HG03045 (cell line): ENCODE data around the gene EVA1C.
"Not testable (repeated sequence)": the region's sequence is repeated elsewhere in the genome, so short reads cannot be mapped to it uniquely, and the experiment has no call there.

Experiments used
- ATAC-seq: cut with Tn5 transposase; IDR thresholded peaks from one replicate; pipeline ENCODE4 v1.9.1; 2021; ENCODE audit warnings: mild to moderate bottlenecking, moderate library complexity; ENCODE audit not compliant: unreplicated experiment

Gene EVA1C

DNA sequence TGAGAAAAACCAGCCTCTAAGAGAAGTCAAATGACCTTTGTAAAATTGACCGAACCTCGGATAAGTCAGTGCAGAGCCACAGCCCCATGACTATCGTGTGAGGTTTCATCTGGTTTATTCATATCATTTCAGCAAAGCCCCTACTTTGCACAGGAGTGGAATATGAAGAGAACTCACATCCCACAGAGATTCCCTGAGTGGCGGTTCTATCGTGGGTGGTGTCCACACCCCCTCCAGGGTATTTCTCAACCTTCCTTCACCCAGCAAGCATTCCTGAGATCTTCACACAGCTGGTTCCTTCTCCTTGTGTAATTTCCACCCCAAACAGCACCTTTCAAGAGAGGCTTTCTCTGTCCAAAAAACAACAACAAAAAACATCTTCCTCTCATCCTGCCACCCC lies 47.5 kb downstream of the EVA1C start:
- ATAC-seq, result no peak

DNA sequence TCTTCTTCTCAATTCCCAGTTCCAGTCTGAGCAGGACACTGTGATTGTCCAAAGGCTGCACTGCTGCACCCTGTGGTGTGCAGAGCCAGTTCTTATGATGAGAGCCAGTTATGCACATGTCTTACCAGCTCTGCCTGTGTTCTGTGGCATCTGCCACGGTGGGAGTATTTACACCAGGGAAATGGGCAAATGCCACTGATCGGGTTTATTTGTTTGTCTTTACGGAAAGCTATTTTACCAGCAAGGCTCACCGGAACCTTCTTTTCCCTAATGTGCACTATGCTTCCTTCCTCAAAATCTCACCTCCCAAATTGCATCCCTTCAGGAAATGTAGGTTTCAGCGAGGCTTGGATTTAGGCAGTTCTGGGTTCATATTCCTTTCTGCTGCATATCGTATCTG lies 49.0 kb downstream of the EVA1C start:
- ATAC-seq, result no peak

DNA sequence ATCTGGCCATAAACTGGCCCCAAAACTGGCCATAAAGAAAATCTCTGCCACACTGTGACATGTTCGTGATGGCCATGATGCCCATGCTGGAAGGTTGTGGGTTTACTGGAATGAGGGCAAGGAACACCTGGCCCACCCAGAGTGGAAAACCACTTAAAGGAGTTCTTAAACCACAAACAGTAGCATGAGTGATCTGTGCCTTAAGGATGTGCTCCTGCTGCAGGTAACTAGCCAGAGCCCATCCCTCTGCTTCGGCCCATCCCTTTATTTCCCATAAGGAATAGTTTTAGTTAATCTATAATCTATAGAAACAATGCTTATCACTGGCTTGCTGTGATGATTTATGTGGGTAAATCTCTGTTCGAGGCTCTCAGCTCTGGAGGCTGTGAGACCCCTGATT lies 50.1 kb downstream of the EVA1C start:
- ATAC-seq, result not testable (repeated sequence)

DNA sequence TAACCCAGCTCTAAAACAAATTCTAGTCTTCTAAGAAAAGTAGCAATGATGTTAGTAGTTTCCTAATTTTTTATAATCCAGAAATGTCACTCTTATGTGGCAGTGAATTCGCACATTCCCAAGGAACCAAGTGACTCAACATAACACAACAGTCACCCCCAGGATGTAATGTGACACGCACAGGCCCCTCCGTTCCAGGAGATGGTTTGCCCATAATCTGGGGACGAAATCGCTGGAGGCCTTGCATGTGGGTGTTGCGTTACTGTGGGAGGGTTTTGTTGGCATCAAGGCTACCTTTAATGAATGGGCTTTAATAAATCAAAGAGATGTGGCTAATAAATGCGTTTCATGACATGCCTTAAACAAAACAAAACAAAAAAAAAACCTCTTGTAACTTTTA lies 50.9 kb downstream of the EVA1C start:
- no peak for ATAC-seq

DNA sequence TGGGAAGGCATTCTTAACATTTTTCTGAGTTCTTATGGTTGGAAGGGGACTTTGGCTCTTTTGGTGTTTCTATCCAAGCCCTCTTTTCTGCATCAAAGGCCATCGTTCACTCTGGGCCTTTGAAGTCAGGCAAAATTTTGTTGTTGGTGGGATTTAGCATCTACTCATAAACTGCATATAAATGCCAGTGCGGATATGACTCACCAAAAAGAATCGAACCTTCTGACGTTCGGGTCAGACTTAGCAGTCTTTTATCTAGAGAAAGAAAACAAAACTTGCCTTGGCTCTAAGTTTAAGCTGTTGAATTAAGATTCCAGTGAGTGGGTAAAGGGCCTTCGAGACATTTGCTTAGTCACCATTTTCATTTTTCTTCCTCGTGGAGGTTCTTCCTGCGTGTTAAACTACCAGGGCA lies 51.4 kb downstream of the EVA1C start:
- no peak for ATAC-seq

DNA sequence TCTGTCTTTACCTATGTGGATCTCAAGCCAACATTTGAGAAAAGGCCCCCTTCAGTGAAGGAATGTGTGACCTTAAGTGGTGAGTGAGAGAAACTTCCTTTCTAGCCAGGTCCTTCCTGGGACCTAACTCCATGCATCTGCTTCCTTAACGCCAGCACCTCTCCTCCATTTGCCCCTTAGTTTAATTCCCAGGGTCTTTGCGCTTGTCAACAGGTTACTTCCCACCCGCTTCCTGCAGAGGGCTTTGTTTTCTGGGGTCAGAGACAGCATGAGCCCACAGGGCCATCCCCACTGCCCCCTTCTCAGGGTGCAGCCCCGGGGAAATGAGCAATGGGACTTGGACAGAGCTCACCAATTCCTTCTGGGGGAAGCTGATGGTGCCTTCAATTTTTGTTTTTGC lies 54.8 kb downstream of the EVA1C start:
- no peak for ATAC-seq

DNA sequence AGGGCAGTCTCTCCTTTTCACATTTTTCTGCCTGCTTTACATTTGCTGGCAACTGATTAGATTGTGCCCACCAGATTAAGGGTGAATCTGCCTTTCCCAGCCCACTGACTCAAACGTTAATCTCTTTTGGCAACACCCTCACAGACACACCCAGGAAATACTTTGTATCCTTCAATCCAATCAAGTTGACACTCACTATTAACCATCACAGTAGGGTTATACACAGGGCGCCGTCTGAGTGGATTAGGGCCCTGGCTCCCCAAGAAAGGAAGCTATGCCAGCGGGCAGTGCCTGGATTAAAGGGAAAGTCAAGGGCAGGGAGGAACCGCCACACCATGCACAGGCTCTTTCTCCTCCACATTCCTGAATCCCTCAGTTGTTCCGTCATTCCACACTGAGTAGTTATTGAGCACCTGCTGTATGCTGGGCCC lies 56.2 kb downstream of the EVA1C start:
- no peak for ATAC-seq

DNA sequence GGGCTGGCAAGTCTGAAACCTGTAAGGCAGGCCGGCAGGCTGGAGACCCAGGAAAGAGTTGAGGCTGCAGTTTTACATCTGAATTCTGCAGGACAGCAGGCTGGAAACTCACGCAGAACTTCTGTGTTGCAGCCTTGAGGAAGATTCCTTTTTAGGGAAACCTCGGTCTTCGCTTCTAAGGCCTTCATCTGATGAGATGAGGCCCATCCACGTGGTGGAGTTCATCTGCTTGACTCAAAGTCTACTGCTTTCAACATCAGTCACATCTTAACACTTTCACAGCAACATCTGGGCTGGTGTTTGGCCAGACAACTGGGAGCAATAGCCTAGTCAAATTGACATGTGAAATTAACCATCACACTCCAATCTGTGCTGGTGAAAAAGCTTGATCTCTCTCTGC lies 57.1 kb downstream of the EVA1C start:
- ATAC-seq, result no peak

DNA sequence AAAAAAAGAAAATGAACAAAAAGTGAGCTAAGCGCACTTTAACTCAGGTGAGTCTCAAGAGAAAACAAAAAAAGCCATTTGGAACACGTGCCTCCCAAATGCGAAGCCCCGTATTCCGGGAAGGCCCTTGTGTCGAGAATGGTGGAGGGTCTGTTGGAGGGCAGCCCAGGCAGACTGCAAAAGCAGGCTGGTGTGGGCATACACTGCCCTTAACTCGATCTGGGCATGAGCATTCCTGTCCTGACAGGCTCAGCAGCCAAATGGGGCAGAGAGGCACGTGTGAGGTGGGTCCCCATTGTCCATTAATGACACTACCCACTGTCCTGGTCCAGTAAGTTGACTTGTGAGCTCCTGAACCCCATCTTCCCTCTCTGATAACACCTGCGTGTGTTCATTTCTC lies 57.7 kb downstream of the EVA1C start:
- ATAC-seq, result no peak

DNA sequence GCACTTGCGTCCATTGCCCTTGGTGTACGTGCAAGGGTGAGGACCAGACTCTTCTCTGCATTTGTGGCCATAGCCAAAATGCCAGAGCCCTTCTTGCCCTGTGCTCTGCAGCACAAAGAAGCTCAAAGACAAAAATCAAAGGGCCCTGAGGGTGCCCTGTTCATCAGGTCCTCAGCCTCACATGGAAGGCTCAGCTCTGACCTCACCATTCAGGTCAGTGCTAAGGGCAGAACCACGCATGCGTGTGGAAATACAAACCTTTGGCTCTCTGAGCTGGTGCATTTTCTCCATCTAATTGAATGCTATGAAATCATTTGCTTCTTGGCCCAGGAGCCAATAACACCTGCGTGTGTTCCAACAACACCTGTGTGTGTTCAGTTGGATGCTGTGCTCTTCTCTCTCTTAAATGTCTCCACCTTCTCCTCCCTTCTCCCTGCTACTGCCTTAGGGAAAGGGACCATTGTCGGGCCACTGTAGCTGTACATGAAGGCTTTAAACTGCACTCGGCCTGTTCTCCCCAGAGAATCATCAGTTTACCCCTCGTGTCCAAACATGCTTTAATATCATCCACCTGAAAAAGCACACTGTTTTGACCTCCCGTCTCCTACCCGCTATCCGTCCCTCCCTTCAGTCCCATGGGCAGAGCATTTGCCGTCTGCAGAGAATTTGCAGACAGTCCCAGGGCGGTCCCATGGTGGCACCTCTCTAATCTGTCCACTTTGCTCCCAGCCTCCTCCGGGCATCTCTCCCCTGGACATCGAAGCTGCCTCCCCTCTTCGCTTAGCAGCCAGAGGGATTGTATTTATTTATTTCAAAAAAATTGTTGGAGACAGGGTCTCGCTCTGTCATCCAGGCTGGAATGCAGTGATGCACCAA lies 60.6 kb downstream of the EVA1C start:
- no peak for ATAC-seq

DNA sequence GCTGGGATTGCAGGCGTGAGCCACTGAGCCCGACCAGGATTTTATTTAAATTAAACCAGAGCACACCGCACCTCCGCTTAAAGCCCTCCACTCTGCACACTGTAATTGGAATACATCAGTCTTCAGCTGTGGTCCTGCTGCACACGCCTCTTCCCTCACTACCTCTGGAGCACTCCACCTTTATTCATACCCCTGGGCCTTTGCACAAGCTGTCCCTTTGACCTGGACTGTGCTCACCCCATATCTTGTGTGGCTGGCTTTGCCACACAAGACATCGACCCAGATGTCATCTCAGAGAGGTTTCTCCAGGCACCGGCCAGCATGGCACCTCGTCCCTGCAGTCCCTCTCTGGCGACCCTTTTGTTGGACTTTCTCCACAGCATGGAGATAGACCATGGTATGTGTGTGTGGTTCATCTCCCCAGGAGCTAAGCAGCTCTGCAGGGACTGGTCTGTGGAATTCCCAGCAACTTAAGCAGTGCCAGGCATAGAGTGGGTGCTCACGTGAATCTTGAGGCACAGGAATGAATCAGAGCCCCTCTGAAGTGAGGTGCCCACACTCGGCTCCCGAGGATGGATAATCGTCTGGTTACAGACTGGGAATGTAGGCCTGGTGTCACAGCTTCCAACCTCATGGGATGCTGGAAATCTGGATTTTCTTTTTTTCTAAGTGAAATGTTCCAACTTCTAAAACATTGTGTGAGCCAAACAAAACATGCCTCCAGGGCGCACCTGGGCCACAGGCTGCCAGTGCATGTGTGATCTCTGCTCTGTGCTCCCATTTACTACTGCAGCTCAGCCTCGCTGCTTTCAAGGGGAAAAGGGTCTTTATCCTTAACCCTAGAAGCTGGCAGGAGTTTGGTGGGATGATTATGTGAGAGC lies 61.9 kb downstream of the EVA1C start:
- no peak for ATAC-seq

DNA sequence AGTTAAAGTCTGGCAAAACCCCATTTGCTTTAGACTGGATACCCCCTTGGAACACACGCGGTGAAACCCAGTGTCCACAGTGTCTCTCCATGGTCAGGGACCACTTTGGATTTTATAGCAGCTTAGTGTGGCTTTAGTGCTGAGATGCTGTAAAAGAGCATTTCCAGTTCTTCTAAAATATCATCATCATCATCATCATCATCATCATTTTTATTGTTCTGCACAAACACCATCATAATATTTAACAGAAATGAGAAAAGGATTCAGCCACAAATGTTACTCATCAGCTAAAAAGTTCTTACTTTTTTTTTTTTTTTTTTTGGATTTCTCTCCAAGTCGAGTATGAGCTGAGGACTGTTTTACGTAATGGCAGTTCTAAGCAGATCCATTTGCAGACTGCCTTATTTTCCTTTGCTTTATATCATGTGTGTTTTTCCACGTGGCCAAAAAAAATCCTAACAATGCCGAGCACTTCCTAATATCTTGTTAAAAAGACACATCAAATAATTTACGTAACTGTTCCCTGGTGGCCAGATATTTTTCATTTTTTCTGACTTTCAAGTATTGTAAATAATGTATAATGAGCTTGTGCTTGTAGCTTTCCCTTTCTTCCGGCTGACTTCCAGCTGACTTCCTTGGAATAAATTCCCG lies 62.8 kb downstream of the EVA1C start:
- ATAC-seq, result no peak

DNA sequence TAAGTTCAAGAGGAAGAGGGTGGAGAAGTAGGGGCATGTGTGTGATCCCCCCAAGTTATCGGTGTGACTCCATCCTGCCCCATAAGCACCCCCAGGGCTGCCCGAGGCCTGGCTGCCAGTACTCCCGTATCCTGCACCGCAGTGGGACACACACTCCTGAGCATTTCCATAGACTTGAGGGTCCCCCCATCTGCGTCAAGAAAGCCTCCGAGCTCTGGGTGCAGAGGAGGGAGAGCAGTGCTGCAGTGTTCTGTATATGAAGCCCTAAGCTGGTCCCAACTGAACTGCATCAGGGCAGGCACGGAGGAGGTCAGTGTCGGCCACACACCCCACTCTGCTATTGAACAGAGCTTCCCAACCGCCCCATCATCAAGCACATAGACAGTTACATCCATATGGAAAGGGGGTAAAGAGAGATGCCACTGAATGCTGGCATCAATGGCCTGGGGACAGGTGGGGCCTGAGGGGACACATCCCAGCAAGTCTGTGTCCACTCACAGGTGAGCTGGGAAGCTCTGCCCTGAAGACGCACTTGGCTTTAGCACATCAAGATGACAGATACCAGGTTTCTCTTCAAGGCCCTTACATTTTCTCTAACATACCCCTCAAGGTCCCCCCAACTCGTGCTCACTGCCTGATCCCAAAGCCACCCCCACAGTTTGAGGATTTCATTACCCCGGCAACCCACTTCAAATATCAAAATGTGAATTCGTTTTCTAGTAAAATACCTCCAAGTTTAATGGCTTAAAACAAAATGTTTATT lies 64.3 kb downstream of the EVA1C start:
- no peak for ATAC-seq

DNA sequence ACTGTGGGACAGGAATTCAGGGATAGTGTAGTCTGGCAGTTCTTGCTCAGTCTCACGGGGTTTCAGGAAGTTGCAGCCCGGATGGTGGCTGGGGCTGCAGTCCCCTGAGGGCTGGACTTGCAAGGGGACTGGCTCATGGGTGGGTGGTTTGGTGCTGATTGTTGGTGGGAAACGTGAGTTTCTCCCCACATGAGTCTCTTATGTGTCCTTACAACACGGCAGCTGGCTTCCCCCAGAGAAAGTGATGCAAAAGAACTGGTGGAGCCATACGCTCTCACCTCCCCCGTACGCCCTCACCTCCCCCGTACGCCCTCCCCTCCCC lies 64.9 kb downstream of the EVA1C start:
- no peak for ATAC-seq

DNA sequence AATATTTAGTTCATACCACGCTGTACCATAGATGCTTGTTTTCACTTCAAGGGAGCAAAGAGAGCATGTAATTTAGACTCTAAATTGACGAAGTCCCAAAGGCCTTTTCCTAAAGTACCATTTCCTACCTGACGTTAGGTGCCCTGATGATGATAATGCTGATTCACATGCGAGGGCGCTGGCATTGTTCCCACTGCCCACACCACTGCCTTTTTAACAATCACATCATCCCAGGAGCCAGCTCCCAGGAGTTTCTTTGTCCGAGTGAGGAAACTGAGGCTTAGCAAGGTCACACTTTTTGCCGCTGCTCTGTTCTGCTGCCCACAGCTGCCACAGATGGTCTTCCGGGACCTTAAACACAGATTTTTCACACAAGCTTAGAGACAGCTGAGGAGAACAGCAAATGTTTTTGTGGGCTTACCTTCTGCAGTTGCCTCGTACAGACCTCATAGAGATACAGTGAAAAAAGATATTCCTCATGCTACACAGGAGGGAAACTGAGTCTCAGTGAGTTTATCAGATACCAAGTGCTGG lies 69.4 kb downstream of the EVA1C start:
- no peak for ATAC-seq

DNA sequence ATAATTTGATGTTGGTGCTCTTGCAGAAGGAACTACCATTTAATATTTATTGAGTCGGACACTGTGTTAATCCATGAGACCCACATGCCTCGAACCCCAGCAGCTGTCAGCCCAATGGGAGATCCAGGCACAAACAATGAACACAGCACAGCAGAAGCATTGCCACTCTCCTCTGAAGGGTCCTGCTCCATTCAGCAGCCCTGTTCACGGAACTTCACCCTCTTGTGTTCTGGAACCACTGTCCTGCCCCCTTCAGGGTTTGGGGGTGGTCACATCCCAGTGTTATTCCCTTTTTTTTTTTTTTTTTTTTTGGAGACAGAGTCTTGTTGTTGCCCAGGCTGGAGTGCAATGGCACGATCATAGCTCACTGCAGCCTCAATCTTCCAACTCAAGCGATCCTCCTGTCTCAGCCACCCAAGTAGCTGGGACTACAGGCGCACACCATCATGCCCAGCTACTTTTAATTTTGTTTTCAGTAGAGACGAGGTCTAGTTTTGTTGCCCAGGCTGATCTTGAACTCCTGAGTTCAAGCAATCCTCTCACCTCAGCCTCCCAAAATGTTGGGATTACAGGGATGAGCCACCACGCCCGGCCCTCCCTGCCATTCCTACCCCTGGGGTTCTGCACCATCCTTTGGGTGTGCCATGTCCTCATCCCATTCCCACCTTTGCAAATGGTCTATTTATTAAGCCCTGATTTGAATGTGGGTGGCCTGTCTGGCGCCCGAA lies 70.2 kb downstream of the EVA1C start:
- ATAC-seq, result no peak

DNA sequence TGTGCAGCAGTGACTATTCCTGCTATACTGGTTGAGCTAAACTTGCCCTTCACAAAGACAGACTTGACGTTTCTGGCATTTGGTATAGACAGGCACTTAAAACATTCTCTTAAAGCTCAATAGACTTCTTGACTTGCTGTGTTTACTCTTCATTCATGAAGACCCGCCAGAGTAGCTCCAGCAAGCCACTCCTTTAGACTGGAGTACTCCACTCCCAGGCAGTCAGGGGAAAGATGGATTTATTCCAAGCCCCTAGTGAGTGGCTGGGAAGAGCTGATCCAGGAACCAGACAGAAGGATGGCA lies 70.7 kb downstream of the EVA1C start:
- no peak for ATAC-seq

DNA sequence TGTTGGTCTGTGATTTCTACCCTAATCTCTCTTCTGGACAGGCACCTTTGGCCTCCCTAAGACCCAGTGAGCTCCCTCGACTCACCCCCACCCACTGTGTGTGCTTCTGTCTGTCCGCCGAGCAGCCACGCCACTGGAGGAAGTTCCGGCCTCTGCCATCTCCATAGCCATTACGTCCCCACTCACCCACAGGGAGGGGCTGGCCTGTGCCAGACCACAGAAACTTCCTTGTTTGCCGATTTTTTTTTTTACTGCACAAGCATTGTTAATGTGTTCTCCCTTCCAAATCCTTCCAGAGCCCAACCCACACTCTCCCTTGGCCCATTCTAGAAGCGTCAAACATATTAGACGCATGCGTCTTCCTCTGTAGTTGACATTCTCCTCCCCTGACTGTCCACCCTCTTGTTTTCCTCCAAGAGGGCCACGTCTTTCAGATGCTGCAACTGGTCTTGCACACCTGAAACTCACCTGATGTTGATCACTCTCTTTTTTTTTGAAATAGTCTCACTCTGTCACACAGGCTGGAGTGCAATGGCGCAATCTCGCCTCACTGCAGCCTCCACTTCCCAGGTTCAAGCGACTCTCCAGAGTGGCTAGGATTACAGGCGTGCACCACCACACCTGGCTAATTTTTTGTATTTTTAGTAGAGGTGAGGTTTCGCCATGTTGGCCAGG lies 72.3 kb downstream of the EVA1C start:
- no peak for ATAC-seq

DNA sequence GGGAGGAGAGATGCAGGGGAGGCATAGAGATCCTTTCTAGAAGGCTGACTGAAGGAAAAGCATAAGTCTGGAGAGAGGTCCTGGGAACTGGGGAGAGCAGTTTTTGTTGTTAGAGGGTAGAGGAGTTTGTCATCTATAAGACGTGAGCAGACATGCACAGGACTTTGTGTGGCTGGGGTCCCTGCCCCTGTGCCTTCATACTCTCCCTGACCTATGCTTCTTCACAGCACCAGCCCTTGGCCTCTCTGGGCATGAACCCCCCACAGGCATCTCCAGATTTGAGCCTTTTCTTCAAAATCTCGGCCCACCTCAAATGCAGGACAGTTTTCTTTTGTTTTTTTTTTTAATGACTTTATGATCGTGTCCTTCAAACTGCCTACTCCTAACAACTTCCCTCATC lies 79.9 kb downstream of the EVA1C start:
- no peak for ATAC-seq
